HG03039 (cell line): ENCODE results near the gene SLC6A3.

Experiments used
- ATAC-seq: cut with Tn5 transposase; IDR thresholded peaks from one replicate; pipeline ENCODE4 v1.9.1; 2021; ENCODE audit warnings: mild to moderate bottlenecking, moderate library complexity; ENCODE audit not compliant: unreplicated experiment

The SLC6A3 gene

DNA sequence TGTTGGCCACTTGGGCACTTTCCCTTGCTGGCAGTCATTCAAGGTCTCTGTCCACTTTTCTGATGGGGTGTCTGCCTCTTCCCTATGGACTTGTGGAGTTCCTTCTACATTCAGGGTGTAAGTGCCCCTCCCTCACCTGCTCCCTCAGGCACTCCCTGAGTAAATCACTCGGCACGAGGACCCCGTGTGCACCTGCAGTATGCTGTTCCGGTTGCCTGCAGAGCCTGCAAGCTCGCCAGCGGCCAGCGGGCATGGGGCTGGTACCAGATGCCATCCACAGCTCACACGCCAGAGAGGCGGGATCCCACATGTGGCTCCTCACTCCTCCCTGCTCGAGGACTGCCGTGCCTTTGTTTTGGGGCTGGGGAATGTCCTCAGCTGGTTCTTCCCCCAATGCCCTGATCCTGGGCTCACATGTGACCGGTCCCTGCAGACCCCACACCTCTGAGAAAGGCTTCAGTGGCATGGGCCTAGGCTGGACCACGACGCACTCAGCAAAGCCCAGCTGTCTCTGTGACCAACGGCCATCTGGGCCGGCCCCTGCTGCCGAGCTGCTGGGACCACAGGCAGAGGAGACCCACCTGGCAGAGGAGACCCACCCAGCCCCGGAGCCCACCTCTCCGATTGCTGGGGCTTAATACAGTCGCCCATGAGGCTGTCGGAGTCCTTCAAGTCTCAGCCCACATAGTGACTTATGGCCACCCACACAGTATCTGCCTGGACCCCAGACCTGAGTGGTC lies 54.2 kb downstream of the SLC6A3 start:
- ATAC-seq = no peak

DNA sequence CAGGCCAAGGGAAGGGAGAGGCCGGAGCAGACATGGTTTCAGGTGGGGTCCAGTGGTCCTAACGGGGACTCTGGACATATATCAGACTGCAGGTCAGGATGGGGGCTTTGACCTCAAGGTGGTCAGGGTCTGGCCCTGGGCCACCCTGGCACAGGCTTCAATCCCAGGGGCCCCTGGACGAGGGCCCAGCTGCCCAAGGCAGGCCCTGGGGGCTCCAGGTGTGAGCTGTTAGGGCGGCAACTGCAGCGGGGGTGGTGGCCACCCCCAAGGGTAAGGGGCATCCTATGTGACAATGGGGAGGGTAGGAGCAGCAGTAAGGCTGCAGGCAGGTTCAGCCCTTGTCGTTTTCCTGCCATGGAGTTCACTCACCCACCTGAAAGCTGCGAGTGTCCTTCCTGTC lies 54.9 kb downstream of the SLC6A3 start:
- no peak for ATAC-seq

DNA sequence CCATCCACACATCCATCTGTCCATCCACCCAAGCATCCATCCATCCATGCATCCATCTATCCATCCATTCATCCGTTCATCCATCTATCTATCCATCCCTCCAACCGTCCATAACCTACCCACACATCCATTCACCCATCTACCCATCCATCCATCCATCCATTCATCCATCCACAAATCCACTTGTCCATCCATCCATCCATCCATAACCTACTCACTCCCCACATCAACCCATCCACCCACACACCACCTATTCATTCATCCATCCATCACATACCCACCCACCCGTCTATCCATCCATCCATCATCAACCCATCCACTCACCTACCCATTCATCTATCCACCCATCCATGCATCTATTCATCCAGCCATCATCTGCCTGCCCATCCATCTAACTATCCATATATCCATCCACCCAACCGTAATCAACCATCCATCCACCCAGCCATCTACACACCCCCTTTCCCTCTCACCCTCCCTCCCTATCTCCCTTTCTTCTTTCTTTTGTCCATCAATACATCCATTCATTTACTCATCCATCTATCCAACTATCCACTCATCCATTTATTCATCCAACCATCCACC lies 56.8 kb downstream of the SLC6A3 start:
- ATAC-seq = no peak

DNA sequence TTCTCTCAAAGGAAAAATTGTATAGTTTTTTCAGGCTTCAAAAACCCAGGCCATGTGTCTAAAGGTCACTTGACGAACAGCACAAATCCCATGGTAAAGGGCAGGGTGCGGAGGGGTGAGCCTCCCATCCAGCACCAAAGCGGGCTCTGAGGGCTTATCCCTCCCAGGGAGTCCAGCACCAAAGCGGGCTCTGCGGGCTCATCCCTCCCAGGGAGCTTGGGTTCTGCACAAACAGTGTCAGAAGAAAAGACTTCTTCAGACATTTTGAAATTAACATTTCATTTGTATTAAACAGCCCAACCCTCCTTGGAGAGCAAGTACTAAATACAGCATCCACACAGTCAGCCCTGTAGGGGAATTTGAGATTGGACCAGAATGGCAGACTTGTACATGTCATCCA lies 57.4 kb downstream of the SLC6A3 start:
- ATAC-seq = no peak

DNA sequence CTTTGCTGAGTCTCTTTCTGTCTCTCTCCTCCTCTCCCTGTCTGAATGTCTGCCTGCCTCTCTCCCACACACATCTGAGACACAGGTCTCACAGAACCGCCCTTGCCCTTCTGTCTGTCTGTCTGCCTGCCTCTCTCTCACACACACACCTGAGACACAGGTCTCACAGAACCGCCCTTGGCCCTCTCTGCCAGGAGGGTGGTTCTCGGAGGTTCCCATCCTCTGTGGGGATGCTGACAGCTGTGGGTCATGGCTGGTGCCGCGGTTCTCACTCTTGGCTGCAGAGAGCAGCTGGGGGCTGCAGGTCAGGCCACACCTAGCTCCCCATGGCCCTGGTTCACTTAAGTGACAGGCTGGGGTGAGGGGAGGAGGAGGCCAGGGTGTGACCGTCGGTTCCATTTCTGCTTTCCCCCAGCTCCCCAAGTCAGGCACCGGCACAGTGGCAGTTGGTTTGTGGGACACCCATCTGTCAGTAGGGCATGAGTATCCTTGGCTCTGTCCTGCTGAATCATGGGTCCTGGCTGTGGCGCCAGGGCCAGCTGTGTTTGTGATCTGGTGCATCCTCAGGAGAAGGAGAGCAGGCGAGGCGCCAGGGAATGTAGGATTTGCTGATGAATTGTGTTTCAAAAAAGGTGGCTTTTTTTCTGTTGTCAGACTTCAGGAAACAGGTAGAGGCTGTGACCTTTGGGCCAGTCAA lies 58.0 kb downstream of the SLC6A3 start:
- no peak for ATAC-seq

DNA sequence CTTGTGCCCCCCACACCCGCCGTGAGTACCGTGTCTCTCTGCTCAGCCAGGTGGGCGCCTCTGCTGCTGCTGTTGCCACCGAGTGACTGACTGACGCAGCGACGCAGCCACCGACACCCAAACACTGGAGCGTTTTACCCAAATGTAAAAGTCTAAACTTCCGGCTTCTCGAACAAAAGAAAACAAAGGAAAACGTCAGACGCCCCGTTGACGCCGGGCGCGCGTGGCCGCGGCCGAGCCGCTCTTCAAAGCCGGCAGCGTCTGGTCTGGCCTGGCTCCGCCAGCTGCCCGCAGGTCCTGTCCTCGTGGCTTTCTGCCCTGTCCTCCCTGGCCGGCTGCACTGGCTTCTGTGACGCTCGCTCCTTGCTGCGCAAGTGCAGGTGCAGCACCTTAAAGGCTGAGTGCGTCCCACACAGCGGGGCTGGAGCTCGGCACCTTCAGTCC lies 58.9 kb downstream of the SLC6A3 start:
- peak; percentile 23 for ATAC-seq

DNA sequence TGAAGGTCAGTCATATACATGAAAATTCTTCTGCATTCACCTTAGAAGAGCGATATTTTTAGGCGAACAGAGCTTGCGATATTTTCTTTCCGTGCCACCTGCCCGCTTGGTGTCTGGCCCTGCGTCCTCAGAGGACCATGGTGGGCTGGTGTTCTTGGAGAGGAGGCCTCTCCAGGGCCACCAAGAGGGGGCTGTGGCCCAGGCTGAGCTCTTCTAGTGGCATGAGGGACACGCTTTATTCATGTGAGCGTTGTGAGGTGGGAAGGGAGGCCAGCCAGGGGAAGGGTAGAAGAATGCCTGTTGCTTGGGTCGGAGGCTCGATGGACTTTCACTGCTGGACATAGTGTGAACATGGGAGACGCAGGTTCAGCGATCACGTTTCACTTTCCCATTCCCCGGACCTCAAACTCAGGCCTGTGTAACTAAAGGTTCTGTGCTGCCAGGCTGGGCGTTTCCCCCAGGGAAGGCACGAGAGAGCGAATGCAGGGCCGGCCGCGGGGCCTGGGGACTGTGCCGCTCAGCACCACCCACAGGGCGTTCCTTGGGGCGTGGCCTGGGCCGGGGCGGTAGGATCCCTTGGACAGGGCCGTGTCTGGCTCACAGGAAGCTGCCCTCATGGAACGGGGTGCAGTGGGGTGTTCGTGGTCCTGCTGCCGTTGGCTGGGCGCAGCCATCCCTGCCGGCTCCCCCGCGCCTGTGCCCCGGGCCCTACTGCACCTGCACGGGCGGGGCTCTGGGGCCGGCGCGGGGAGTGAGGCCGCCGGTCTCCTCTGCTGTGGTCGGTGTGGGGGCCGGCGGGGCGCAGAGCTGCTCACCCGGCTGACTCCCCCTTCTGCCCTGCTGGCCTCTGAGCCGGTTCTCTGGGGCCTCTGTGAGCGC lies 59.6 kb downstream of the SLC6A3 start:
- ATAC-seq = peak; percentile 92

DNA sequence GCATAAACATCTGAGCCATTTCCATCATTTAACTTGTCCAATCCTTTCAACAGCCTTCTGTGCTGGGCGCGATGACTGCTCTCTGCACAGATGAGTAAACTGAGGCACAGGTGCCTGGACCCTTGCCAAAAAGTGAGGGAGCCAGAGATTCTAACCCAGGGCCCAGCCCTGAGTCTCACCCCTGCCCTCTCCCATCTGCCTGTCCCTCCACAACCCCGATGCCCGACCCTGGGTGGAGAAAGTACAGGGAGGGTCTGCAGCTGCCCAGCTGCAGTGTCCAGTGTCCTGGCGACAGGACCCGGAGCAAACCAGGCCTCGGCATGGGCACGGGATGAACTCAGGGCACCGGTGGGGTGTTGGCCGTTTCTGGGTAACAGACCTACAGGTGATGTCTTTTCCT lies 60.7 kb downstream of the SLC6A3 start:
- ATAC-seq = no peak

DNA sequence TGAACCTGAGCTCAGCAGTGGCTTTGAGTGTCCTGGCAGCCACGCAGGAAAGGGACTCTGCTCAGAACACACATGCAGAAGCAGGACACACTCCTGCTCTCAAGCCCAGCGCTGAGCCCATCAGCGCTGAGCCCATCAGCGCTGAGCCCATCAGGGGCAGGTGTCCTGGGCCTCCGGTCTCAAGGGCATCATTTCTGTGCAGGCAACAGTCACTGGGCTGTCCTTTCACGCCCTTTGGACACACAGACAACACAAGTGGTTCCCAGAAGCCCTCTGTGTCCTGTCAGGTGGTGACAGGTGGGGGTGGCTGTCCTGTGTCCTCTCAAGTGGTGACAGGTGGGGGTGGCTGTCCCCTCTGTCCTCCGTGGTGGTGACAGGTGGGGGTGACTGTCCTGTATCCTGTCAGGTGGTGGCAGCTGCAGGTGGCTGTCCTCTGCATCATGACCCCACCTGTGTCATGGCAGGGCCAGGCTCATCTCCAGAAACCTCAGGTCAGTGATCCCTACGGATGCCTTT lies 61.3 kb downstream of the SLC6A3 start:
- ATAC-seq = no peak

DNA sequence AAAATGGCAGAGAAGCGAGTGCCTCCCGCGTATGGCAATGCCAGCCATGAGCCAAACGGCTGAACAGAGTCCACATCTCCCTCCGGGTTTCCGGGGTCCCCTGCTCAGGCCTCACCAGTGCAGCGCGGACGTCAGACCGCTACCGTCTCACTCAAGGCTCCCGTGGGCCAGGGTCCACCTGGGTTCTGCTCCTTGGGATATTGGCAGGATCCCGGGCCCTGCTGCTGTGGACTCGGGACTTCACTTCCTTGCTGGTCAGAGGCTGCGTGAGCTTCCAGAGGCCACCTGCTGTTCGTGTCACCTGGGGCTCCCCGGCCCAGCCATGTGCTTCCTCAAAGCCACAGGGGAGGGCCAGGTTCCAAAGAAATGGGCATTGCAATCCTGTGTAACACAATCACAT lies 61.9 kb downstream of the SLC6A3 start:
- no peak for ATAC-seq

DNA sequence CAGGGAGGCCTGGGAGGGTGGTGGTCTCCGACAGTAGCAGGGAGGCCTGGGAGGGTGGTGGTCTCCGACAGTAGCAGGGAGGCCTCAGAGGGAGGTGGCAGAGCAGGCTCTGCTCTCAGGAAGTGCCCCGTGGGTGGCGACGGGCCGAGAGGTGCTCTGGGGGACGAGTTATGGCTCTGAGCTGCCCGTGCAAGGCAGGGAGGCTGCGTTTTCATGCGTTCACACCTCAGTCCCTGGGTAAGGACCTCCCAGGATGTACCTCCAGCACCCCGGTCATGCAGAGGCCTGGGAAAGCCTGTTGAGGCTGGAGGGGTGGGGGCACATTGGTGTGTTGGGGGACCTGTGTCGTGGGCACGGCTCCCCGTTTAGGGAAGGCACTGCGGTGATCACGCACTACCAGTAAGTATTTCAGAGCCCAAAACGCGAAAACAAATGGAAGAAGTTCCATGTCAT lies 63.0 kb downstream of the SLC6A3 start:
- ATAC-seq = no peak

DNA sequence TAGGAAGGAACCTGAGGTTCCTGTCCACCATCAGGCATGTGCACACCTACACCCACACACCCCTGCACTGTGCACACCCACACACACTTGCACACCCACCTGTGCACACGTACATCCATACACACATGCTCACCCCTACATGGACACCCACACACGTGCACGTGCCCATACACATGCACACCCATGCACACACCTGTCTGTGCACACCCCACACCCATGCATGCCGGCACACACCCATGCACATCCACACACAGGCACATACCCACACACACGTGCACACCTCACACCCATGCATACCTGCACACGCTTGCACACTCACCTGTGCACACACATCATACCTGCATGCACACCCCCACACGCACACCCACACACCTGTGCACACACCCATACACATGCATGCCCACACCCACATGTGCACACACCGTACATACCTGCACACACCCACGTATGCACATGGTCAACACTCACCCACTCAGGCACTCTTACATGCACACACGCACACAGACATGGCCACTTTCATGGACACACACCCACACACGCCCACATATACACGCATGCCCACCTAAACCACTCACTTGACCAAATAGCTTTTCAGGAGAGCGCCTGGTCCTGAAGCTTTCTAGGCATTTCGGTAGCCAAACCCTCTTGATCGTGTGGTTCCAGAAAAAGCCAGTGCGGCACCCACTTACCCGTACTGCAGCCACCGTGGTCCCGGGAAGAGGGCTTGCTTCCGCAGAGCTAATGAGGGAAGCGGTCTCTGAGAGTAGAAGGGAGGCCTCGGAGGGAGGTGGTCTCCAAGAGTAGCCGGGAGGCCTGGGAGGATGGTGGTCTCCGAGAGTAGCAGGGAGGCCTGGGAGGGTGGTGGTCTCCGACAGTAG lies 63.6 kb downstream of the SLC6A3 start:
- ATAC-seq = no peak

DNA sequence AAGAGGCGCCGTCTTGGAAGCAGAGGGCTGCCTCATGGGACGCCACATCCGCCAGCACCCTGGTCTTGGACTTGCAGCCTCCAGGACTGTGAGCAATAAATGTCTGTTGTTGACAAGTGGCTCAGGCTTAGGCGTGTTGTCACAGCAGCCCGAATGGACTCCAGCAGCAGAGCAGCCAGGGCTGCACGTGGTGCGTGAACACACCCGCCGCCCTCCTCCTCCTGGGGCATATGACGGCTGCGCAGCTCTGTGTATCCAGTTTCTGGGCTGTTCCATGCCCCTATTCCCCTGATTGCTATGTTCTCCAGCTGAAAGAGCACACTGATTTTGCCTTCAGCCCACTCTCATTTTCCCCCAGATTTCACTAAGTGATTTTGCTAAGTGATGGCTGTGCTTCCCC lies 64.3 kb downstream of the SLC6A3 start:
- no peak for ATAC-seq

DNA sequence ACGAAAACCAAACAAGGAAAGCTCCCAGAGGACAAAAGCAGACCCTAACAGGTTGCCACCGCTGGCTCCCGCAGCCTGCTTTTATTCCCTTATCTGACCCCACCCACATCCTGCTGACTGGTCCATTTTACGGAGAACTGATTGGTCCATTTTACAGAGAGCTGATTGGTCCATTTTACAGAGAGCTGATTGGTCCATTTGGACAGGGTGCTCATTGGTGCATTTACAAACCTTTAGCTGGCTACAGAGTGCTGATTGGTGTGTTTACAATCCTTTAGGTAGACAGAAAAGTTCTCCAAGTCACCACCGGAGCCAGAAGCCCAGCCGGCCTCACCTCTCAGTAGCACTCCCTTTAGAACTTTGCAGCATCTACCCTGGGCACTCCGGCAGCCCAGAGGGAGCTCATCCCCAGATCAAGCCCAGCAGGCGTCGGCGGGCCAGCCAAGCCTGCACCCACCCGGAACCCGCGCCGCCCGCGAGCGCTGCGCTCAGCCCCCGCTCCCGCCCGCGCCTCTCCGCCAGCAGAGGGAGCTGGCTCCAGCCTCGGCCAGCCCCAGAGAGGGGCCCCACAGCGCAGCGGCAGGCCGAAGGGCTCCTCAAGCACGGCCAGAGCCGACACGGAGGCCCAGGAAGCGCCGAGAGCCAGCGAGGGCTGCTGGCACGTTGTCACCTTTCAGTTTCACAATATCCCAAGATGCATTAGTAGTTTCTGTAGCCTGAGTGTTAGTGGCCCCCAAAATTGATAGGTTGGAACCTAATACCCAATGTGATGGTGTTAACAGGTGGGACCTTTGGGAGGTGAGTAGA lies 65.0 kb downstream of the SLC6A3 start:
- ATAC-seq = peak; percentile 47

DNA sequence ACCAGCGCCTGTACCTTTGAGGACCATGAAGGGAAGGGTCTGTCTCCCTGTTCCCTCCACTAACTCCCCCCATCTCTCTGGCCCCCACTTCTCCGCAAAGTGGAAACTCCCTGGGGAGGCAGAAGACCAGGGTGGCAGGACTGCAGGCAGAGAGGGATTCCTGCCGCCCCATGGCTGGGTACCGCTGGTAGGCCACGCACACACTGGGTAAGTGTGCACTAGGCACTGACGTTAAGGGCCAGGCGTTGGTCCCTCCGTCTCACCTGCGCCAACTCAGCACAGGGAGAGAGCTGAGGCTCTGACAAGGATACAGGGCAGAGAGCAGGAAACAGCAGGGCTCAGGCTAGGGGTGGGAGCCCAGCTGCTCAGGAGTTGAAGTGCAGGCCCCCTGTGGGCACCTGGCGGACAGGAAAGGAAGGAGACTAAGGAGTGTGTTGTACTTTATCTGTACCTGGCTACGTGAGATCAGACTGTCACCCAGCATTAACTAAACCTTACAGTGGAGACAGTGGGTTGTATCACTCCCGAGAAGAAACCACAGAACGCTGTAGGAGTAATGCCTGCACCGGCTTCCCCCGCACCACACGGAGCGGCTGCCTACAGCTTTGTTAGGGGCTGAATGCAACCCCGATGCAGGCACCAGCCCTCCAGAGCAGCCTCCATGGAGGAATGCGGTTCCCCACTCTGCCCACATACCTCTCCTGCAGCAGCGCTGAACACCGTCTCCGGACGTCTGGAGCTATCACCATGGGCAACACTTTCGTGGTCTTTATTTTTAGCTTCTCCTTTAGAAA lies 66.2 kb downstream of the SLC6A3 start:
- ATAC-seq = no peak

DNA sequence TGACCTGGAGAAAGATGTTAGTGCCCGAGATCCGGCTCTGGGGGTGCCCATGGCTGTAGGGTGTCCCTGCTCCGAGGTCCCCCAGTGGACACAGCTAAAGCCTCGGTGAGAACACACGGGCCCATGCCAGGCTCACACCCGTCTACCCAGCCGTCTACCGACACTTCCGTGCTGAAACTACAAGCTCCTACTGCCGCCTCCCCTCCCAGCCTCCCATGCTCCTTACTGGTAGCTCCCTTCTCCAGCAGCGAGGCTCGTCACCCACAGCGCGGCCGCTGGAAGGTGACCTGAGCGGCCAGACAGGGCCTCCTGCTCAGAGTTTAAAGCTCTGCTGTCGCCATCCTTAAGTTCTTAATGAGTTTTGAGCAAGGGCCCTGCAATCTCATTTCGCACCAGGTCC lies 67.1 kb downstream of the SLC6A3 start:
- no peak for ATAC-seq

DNA sequence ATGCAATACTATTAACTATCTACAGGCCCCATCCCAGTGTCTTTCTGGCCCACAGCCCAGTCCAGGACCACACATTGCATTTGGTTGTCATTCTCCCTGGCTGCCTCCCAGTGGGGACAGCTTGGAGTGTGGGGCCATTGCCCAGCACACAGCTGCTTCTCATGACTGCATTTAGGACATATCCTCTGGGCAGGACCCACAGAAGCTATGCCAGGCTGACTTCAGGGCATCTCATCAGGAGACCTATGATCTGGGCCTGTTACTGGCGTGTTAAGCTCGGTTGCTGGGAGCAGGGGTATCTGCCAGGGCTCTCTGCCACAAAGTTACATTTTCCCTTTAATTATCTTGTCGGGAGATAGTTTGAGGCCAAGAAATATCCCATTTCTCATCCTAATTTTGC lies 68.3 kb downstream of the SLC6A3 start:
- ATAC-seq = no peak
